Left ventricle myocardium inferior (tissue), 1 donor: ENCODE results near the gene HES5. TPM values are rescaled to one million over a fixed set of nuclear protein-coding genes. Genes with fewer than 3 reads are reported as not detected.
"Not testable (repeated sequence)": the region's sequence is repeated elsewhere in the genome, so short reads cannot be mapped to it uniquely, and the experiment has no call there.

ENCODE experiments used
- DNase-seq: peaks from one replicate; pipeline ENCODE4 v3.0.0-alpha.2; 2020
- H3K27ac ChIP-seq: fragments of 200-600 bp; replicated peaks from 2 replicates; pipeline ENCODE4 v1.8.0; 2021
- H3K27me3 ChIP-seq: fragments of 200-600 bp; 2 replicates; pipeline ENCODE4 v1.8.0; 2021; ENCODE audit warnings: low read depth
- H3K36me3 ChIP-seq: fragments of 200-600 bp; 2 replicates; pipeline ENCODE4 v1.8.0; 2021
- H3K4me1 ChIP-seq: fragments of 200-600 bp; 2 replicates; pipeline ENCODE4 v1.8.0; 2021
- H3K4me3 ChIP-seq: fragments of 200-600 bp; 2 replicates; pipeline ENCODE4 v1.8.0; 2021; ENCODE audit warnings: mild to moderate bottlenecking, moderate library complexity
- H3K9me3 ChIP-seq: fragments of 200-600 bp; replicated peaks from 2 replicates; pipeline ENCODE4 v1.8.0; 2021
- intact Hi-C: fragments of 100-400 bp; cut with micrococcal nuclease; formaldehyde crosslinking; loops from one replicate; pipeline ENCODE4 v1.11.0; 2022
- total RNA-seq: library from RNA; stranded (reverse); fragmentation: NEBNext Ultra II Directional; extraction: Animal tissue kit (Norgen Biotek cat#: 25700); gene quantifications from one replicate; pipeline ENCODE4 v1.2.1, GENCODE V29; 2021
- TF ChIP-seq, protein P1 (sequence below): fragments of 200-600 bp; IDR thresholded peaks from 2 replicates; pipeline ENCODE4 v1.8.0; 2021; ENCODE audit warnings: antibody characterized with exemption, mild to moderate bottlenecking, borderline replicate concordance
- donor health status: DM: no; HTN: yes; CAD: no; lungs with severe emphysema.

Gene HES5
- total RNA-seq, 1 donor from 2014 or later, result 0.63 TPM

DNA sequence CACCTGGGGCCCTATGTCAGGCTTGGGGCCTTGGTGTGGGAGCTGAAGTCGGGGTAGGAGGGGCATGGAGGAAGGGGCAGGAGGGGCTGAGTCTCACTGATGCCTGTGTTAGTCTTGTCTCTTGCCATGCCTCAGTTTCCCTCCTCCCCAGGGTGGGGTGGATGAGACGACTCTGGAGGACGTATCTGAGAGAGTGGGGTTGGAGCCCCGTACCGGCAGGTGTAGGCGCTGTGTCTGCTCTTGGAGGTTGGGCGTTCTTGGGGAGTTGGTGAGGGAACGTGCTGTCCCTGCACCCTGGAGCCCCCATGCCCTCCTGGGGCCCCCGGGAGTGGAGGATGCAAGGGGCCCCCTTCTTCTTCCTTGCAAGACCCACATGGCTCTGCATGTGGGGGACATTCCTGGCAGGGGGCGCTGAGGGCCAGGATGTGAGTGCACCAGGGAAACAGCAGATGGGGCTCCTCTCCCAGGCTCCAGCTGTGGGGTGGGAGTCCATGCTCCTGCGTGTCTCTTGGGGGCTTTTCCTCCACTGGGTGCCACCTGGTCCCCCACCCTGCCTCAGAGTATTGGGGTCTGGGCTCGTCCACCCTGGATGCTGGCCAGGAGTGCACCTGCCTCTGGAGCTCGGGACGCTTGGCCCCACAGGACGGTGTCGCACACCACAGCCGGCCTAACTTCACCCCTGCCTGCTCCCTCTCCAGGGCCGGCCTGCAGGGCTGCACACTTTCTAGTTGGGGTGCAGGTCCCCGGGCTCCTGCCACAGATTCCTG lies 24.7 kb upstream of the HES5 start:
- Histone ChIP-seq H3K9me3 (no peaks in the 10 kb centered on the region), H3K36me3 (peaks cover 18% of the 10 kb centered on the region), H3K4me3 (peak overlapping the region; percentile 70), H3K27ac (peak overlapping the region; percentile 92), H3K27me3 (peaks cover 9% of the 10 kb centered on the region), H3K4me1 (peaks cover 66% of the 10 kb centered on the region)
- no peak for DNase-seq
- TF ChIP-seq, protein P1, sequence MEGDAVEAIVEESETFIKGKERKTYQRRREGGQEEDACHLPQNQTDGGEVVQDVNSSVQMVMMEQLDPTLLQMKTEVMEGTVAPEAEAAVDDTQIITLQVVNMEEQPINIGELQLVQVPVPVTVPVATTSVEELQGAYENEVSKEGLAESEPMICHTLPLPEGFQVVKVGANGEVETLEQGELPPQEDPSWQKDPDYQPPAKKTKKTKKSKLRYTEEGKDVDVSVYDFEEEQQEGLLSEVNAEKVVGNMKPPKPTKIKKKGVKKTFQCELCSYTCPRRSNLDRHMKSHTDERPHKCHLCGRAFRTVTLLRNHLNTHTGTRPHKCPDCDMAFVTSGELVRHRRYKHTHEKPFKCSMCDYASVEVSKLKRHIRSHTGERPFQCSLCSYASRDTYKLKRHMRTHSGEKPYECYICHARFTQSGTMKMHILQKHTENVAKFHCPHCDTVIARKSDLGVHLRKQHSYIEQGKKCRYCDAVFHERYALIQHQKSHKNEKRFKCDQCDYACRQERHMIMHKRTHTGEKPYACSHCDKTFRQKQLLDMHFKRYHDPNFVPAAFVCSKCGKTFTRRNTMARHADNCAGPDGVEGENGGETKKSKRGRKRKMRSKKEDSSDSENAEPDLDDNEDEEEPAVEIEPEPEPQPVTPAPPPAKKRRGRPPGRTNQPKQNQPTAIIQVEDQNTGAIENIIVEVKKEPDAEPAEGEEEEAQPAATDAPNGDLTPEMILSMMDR, result peak; percentile 57
- intact Hi-C loops, result no loop called here

- intact Hi-C loops, result no loop called here
- no peaks in the 10 kb centered on the region for H3K9me3 ChIP-seq
- peaks cover 66% of the 10 kb centered on the region for H3K4me1 ChIP-seq
- TF ChIP-seq, protein P1, result no peak
- no peak overlapping the region for H3K4me3 ChIP-seq
- DNase-seq, result no peak
- peaks cover 10% of the 10 kb centered on the region for H3K36me3 ChIP-seq
- peaks cover 9% of the 10 kb centered on the region for H3K27me3 ChIP-seq
- peak overlapping the region; percentile 12 for H3K27ac ChIP-seq
Observed at GRCh38 chr1:2553871-2554620, 24.0 kb upstream of the HES5 start.

- H3K27ac ChIP-seq, intact Hi-C loops, DNase-seq, H3K27me3 ChIP-seq, H3K9me3 ChIP-seq, H3K4me3 ChIP-seq, H3K36me3 ChIP-seq: not testable (repeated sequence)
- peaks cover 64% of the 10 kb centered on the region for H3K4me1 ChIP-seq
Observed at GRCh38 chr1:2553076-2553475, 23.0 kb upstream of the HES5 start.

GRCh38 chr1:2552189-2552588 lies 22.1 kb upstream of the HES5 start:
- Histone ChIP-seq H3K27ac (peak overlapping the region; percentile 97), H3K27me3 (peaks cover 9% of the 10 kb centered on the region), H3K9me3 (no peaks in the 10 kb centered on the region), H3K4me3 (peak overlapping the region; percentile 64), H3K4me1 (peaks cover 64% of the 10 kb centered on the region), H3K36me3 (no peaks in the 10 kb centered on the region)
- DNase-seq, result no peak
- TF ChIP-seq, protein P1, result no peak
- intact Hi-C loops, result no loop called here

DNA sequence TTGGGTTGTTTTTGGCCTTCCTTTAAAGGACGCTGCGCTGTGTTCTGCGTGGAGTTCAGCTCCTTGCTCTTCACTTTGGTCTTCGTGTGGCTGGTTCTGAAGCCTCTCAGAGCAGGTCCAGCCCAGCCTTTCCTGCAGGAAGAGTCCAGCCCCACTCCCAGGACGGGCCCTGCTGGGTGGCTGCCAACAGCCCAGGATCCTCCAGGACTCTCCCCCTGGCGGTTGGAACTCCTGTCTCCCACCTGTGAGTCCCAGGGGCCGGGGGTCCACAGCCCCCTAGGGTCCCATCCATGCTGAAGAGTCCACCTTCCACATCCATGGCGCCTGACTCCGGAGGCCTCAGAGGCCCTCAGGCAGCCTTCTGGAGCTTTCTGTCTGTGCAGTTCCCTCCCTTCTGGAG lies 21.5 kb upstream of the HES5 start:
- intact Hi-C loops, result not testable (repeated sequence)

GRCh38 chr1:2550309-2550861 lies 20.3 kb upstream of the HES5 start:
- H3K36me3 ChIP-seq, H3K9me3 ChIP-seq, DNase-seq, intact Hi-C loops, H3K27me3 ChIP-seq: not testable (repeated sequence)
- peaks cover 64% of the 10 kb centered on the region for H3K4me1 ChIP-seq
- peak overlapping the region; percentile 73 for H3K4me3 ChIP-seq
- H3K27ac ChIP-seq, result peak overlapping the region; percentile 97

More for the DNA sequence above, 21.5 kb upstream of the HES5 start:
- H3K27me3 ChIP-seq, H3K9me3 ChIP-seq, H3K36me3 ChIP-seq: not testable (repeated sequence)
- peak; percentile 66 for DNase-seq
- peak overlapping the region; percentile 64 for H3K4me3 ChIP-seq
- peaks cover 64% of the 10 kb centered on the region for H3K4me1 ChIP-seq
- peak overlapping the region; percentile 97 for H3K27ac ChIP-seq
- TF ChIP-seq, protein P1, result peak; percentile 48

- Histone ChIP-seq H3K4me3 (peak overlapping the region; percentile 73), H3K4me1 (peaks cover 64% of the 10 kb centered on the region), H3K27ac (peak overlapping the region; percentile 97)
- intact Hi-C loops, H3K27me3 ChIP-seq, H3K9me3 ChIP-seq, H3K36me3 ChIP-seq, DNase-seq: not testable (repeated sequence)
Observed at GRCh38 chr1:2549367-2550029, 19.4 kb upstream of the HES5 start.
